Stimulated activated CD4-positive, alpha-beta T cell treated with anti-CD3 and anti-CD28 coated beads, Interleukin-2, amount 100 ng/mL, for 48 hours (primary cell): ENCODE data around the gene QPCTL.
"Not testable (repeated sequence)": the region's sequence is repeated elsewhere in the genome, so short reads cannot be mapped to it uniquely, and the experiment has no call there.

Experiments used
- DNase-seq, 2 donors: peaks; one replicate each; pipeline ENCODE4 v3.0.0-alpha.2; 2020

QPCTL gene

GRCh38 chr19:45717983-45718650 is 25.7 kb downstream of the QPCTL start:
- no peak for DNase-seq

DNA sequence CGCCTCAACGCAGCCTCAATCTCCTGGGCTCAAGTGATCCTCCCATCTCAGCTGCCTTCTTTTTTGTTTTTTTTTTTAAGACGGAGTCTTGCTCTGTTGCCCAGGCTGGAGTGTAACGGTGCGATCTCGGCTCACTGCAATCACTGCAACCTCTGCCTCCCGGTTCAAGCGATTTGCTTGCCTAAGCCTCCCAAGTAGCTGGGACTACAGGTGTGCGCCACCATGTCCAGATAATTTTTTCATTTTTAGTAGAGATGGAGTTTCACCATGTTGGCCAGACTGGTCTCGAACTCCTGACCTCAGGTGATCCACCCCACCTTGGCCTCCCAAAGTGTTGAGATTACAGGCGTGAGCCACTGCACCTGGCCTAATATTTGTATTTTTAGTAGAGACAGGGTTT is 27.6 kb downstream of the QPCTL start:
- DNase-seq, result not testable (repeated sequence)

DNA sequence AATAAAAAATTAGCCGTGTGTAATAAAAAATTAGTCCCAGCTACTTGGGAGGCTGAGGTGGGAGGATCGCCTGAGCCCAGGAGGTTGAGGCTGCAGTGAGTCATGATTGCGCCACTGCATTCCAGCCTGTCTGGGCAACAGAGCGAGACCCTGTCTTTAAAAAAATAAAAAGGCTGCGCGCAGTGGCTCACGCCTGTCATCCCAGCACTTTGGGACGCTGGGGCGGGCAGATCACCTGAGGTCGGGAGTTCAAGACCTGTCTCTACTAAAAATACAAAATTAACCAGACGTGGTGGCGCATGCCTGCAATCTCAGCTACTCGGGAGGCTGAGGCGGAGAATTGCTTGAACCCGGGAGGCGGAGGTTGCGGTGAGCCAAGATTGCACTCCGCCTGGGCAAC is 36.2 kb downstream of the QPCTL start:
- DNase-seq, result not testable (repeated sequence)

DNA sequence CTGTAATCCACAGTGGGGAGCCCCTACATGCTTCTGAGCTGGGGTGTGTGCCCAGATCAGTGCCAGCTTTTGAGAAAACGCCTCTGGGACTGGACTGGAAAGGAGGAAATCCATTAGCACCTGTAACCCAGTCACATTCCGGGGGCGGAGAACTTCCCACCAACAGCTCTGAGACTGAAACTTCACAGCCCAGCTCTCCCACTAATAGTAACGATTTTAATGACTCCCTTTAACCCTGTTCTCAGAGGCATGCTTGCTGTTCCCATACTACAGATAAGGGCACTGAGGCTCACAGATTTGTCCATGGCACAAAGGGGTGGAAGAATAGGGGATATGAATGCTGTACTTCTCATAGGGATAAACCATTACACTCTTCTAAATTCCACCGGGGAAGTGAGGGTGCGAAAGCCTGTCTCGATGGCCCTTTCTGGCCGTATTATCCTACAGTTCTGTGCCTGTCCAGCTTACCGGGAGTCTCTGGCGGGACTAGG is 37.4 kb downstream of the QPCTL start:
- DNase-seq, result peak; percentile 10 to 20

GRCh38 chr19:45730368-45731288 is 38.2 kb downstream of the QPCTL start, which contains the start of gene FBXO46:
TSS of gene FBXO46 (minus strand) at chr19:45730896. CDS start at chr19:45713495, 17,401 bp downstream.
- DNase-seq, result peak; percentile 87 to 92

- DNase-seq, result no peak
Observed at GRCh38 chr19:45733160-45733810, 40.8 kb downstream of the QPCTL start, which contains the start of gene MEIOSIN. TSS of gene MEIOSIN (plus strand) at chr19:45733439. CDS start at chr19:45735377, 1,938 bp downstream.

GRCh38 chr19:45739498-45740439 is 47.3 kb downstream of the QPCTL start:
- DNase-seq, result no peak

DNA sequence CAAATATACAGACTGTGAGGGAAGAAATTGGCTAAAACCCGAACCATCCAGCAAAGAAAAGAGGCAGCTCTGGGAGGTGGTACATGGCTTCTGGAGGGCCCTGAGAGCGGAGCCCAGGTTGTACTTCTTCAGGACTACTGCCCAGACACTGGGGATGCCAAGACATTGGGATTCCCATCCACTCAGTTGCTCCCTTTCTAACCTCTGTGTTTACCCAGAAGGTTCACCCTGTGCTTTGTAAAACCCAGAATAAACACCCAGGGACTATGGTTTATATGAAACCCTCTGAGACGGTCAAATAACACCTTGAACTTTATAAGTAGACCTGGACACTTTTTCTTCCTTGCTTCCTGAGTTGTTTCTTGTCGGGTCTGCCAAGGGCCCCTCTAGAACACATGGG is 50.5 kb downstream of the QPCTL start:
- DNase-seq, result no peak

DNA sequence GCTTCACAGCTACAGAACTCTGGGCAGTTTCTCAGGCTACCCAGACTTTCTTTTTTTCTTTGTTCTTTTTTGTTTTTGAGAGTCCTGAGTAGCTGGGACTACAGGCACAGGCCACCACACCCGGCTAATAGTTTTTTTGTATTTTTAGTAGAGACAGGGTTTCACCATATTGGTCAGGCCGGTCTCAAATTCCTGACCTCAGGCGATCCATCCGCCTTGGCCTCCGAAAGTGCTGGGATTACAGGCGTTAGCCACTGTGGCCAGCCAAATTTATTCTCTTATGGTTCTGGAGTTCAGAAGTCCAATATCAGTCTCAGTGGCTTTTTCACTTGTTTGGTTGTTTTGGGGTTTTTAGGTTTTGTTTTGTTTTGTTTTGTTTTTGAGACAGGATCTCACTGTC is 53.1 kb downstream of the QPCTL start:
- DNase-seq, result no peak

DNA sequence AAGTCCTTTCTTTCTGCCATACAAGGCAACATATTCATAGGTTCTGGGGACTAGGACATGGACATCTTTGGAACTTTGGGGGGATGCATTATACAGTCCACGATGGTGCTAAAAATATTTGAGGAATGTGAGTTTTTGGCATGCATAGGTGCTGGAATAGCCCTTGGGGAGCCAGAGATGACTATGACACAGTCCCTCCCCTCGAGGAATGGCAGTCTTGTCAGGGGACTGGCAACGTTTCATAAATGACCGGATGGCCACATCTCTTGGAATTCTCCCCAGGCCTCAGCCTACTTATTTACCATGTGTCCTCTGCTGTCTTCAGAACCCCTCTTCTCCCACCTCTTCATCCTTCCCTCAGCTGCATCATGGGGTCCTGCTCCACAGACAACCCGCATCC is 54.4 kb downstream of the QPCTL start:
- DNase-seq, result no peak

DNA sequence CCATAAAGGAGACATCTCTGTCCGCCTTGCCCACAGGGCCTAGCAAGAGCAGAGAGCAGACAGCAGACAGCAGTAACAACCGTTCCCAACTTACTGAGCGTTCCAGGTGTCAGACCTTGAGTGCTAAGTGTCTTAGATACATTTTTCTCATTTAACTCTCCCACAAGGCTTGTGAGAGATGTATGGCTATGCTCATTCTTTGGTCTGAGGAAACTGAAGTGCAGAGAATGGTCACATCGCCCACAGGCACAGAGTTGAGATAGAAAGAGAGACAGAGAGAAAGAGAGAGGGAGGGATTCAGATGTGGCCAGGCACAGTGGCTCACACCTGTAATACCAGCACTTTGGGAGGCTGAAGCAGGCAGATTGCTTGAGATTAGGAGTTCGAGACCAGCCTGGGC is 55.0 kb downstream of the QPCTL start:
- DNase-seq, result no peak

GRCh38 chr19:45751483-45751882 is 59.0 kb downstream of the QPCTL start:
- DNase-seq, result not testable (repeated sequence)

GRCh38 chr19:45752639-45753038 is 60.2 kb downstream of the QPCTL start:
- DNase-seq, result no peak

GRCh38 chr19:45753548-45753947 is 61.1 kb downstream of the QPCTL start:
- DNase-seq, result no peak
